HG03025 (cell line): ENCODE measurements around the gene IDUA.
"Not testable (repeated sequence)": the region's sequence is repeated elsewhere in the genome, so short reads cannot be mapped to it uniquely, and the experiment has no call there.

Experiments used
- ATAC-seq: cut with Tn5 transposase; IDR thresholded peaks from one replicate; pipeline ENCODE4 v1.9.1; 2021; ENCODE audit warnings: mild to moderate bottlenecking, moderate library complexity; ENCODE audit not compliant: unreplicated experiment, low FRiP score

Gene IDUA

GRCh38 chr4:1042352-1043055 lies 55.7 kb downstream of the IDUA start:
- ATAC-seq: no peak

DNA sequence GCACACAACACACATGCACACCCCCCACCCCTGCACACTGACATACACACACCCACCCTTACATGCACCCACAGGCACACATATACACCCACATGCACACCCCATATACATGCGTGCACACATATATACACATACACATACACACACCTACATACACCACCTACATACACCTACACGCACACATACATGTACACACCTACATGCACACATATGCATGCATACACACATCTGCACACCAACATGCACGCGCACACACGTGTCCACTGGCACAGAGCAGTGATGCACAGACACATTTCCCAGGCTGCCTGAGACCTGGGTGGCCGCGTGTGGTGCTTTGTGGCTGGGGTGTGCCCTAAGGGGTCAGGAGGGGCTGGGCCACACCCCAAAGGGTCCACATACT lies 56.3 kb downstream of the IDUA start:
- ATAC-seq: no peak

DNA sequence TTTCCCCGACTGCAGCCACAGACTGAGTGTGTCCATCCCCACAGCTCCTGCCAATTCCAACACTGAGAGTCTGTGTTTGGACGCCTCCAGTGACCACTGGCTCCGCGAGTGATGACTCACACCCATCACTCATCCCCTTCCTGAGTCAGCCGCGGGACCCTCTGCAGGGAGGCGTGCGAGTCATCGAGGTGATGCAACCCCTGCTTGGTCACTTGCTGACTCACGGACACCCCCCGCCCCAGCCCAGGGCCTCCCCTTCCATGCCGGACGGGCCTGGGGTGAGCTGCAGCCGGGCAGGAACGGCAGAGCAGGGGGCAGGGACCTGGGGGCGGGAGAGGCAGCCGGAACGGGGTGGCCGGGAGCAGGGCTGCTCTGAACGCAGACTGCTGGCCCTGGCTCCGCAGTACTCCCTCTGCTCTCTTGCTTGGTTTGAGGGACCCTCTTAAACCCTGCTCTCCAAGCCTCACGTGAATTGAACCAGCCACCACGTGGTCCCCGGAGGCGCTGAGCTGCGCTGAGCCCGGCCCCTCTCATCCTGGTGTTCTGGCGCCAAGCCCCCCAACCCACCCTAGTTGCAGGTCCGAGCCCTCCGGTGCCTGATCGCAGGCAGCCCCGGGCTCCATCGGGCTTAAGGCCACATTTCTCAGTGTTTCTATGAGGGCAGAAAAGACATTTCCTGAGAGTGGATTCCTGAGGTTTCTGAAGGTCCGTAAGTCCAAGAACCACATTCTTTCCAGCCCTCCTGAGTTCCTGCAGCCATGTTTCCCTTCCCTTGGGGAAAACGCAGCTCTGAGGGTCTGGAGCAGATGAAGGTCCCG lies 57.0 kb downstream of the IDUA start:
- ATAC-seq: no peak

- no peak for ATAC-seq
These were observed 57.8 kb downstream of the IDUA start for GRCh38 chr4:1044469-1045192.

DNA sequence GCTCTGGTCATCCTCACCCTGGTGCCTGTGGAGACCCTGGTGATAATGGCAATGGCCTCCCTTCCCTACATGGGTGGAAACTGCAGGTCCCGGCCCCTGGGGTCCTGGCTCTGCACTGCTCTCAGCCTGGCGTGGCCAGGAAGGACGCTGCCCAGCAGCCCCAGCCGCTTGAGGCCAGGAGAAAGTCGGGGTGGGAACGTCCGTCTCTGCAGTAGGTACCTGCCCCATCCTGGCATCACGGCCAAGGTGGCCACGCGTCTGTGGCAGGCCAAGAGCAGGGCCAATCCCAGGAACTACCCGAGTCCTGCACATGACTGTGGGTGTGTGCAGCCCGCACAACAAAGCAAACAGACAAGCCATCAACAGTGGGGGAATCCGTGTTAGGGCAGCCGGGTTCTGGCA lies 58.4 kb downstream of the IDUA start:
- ATAC-seq: no peak

- no peak for ATAC-seq
These were observed 58.9 kb downstream of the IDUA start for GRCh38 chr4:1045595-1046201.

DNA sequence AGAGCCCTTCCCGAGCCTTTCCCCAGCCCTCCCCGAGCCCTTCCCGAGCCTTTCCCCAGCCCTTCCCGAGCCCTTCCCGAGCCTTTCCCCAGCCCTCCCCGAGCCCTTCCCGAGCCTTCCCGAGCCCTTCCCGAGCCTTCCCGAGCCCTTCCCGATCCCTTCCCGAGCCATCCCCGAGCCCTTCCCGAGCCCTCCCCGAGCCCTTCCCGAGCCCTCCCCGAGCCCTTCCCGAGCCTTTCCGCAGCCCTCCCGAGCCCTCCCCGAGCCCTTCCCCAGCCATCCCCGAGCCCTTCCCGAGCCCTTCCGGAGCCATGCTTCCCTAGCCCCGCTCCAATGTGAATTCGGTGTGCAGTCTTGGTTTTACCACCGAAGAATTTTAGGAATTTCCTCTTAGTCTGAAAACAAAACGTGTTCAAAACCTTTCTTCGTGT lies 59.8 kb downstream of the IDUA start:
- not testable (repeated sequence) for ATAC-seq

DNA sequence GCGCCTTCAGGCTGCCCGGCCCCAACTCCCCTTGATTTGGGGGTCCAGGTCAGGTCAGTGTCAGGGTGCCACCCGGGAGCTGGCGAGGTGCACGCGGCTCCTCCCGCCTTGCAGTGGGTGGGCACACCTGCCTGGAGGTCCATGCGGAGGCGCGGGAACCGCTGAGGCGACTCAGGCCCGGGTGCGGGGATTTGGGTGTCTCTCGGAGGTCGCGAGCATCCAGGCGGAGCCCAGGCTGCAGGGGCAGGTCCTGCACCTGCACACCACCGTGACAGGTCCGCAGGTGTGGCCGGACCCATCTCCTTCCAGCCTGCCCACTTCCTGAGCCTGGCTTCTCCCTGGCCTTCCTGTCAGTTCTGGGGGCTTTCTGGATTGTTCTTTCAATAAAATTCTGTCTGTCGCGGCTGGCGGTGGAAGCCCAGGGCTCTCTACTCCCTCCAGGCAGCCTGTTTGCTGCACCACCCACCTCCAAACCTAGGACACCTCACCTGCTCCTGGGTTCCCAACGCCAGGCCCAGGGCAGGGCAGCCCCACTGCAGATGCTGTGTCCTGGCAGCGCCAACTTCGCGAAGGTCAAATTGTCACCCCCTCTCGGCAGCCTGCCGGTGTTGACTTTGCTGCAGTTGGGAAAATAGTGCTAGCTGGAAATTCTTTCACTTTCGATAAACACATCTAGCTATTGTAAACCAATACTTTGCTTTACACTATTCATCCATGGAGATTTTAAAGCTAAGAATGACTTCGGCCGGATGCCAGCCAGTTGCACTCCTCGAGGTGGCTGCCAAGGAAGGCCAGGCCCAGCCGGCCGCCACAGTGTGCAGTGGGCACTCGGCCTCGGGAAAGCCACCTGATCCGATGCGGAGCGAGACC lies 60.5 kb downstream of the IDUA start:
- no peak for ATAC-seq

DNA sequence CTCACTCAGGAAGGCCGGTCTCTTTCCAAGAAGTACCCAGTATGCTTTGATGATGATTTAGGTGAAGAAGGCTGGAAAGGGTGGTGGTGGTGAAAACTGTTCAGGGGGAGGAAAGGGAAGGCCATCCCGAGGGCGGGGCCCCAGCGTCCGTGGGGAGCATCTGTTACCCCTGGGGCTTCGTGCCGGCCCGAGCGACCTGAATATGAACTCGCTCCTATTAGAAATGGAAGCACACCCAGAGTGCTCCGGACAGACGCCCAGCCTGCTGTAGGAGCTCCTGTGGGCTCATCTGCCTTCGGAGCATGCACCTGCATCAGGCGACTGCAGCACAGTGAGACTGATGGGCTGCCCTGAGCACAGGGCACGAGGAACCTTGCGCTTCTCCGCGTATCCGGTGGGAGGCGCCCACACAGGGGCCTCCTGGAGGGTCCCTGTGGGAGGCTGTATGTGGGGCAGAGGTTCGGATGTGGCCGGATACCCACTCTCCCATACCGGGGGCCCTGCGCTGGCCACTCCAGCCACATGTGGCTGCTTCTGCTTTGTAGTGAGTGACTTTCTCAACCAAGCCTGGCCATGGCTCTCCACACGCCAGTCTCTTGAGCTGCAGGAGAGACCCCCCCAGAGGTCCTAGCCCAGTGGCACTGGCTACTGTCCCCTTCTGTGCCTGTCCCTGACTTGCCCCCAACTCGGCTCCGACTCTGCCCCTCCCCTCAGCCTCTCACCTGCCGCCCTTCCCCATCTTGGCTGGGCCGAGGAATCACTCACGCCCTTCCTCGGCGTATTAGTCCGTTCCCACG lies 61.3 kb downstream of the IDUA start:
- ATAC-seq: no peak

DNA sequence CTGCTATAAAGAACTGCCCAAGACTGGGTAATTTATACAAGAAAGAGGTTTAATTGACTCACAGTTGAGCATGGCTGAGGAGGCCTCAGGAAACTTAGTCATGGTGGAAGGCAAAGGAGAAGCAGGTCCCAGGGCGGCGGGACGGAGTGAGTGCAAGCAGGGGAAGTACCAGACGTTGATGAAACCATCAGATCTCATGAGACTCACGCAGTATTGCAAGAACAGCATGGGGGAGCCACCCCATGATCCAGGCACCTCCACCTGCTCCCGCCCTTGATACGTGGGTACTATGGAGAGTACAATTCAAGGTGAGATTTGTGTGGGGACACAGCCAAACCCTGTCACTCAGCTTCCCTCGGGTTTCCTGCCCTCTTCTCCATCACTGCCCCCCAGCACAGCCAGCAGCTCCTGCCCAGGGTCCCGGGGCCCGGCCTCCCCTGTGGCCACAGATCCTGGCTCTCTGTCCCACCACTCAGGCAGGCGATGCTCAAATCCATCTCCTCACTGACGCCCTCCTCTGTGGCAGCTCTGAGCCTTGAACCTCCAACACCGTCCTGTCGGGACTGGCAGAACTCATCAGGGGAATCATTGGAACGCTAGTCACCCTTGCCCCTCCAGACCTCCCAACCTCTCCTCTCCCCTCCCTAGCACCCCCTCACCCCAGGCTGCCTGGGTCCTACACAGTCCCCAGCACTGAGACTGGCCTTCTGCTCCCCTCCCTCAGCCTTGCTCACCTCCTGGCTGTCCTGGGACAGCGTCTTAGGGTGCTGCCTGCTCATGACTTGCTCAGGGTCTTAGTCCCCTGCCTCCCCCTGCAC lies 62.1 kb downstream of the IDUA start:
- ATAC-seq: no peak

GRCh38 chr4:1049591-1049905 lies 62.7 kb downstream of the IDUA start:
- ATAC-seq: no peak

GRCh38 chr4:1050486-1051213 lies 63.8 kb downstream of the IDUA start:
- ATAC-seq: no peak

- no peak for ATAC-seq
These were observed 64.6 kb downstream of the IDUA start for GRCh38 chr4:1051472-1051871.

DNA sequence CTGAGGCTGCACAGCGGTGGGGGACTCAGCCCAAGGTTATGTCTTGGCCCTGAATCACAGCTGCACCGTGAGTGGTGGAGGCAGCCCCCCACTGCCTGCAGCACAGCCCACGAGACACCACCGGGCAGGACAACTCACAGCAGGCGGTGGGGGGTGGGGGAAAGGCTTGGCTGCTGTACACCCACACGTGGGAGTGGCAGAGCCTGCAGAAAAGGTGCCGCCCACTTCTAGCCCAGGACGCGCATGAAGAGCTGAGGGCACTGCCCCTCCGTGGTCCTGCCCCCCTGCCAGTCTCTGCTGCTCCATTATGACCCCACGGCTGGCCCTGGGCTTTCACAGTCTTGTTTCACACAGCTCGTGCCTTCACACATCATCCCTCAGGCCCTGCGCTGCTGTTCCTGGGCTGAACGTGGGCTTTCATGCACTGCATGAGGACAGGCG lies 65.4 kb downstream of the IDUA start:
- no peak for ATAC-seq

DNA sequence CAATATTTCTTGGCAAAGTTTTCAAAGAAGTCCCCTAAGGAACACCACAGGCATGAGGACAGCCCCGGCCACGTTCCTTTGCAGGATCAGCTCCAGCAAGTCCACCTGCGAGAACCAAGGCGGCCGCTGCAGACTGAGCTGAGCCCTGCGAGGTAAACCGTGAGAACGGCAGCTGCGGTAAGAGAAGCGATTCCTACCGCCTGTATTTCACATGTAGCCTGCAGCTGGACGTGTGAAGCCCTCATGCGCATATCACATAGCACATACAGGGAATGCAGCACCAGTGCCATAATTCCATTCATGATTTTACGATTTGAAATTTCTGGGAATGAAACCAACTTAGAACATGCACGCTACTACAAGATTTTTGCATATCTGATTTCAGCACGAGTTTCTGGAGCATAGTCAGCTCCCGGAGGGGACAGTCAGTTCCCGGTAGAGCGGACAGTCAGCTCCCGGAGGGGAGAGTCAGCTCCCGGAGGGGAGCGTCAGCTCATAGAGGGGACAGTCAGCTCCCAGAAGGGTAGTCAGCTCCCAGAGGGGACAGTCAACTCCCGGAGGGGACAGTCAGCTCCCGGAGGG lies 66.3 kb downstream of the IDUA start:
- ATAC-seq: no peak

GRCh38 chr4:1053891-1054290 lies 67.0 kb downstream of the IDUA start:
- not testable (repeated sequence) for ATAC-seq
